K562 (cell line): ENCODE measurements around the gene IQGAP3. TPM values are rescaled to one million over a fixed set of nuclear protein-coding genes. Genes with fewer than 3 reads are reported as not detected.

Experiments
- ATAC-seq: fragments of 200-7000 bp; cut with Tn5 transposase; 3 replicates; pipeline ENCODE4 v1.9.1; 2020; ENCODE audit warnings: moderate library complexity
- BruUV-seq: library from RNA; stranded (reverse); fragments of 400-500 nt; replicated peaks from 2 replicates; lab custom pipeline; 2021; lab: Mats Ljungman, UMichigan
- CTCF ChIA-PET: fragments of 300-600 bp; formaldehyde crosslinking; extraction: SDS; loops from one replicate; lab custom pipeline; 2021; ENCODE audit warnings: low intra/inter-chr PET ratio; lab: Yijun Ruan, JAX
- POLR2A ChIA-PET: fragments of 300-600, 350-650 bp; sonication (Branson Sonifier 250); formaldehyde crosslinking; extraction: SDS; loops from one replicate; lab custom pipeline; 2021; ENCODE audit warnings: antibody characterized with exemption, inconsistent platforms; lab: Yijun Ruan, JAX
- DNase-seq, 4 experiments: peaks; one replicate each; pipeline versions ENCODE4 v3.0.0 to v3.0.0-alpha.2; 2011 to 2018; ENCODE audit warnings: low spot score in 3 of 4, mixed read lengths in 3 of 4; ENCODE audit errors: extremely low read depth in 1 of 4
- FAIRE-seq: peaks from 2 replicates; lab custom pipeline; 2011; peaks lifted over from hg19 to GRCh38; lab: Jason Lieb, UNC
- H2AFZ ChIP-seq: 2 replicates; pipeline ENCODE4 v1.6.0; 2011; ENCODE audit warnings: low read depth, low read length, control low read depth, inconsistent platforms
- H3K27ac ChIP-seq: fragments of 200-600 bp; 3 replicates; pipeline ENCODE4 v1.8.0; 2011; ENCODE audit warnings: low read depth, mild to moderate bottlenecking, control low read depth, inconsistent platforms, low read length, moderate library complexity, mixed read lengths; ENCODE audit errors: extremely low read depth
- H3K27me3 ChIP-seq, 2 experiments: fragments of 300-600 bp in 1 of 2; 2 replicates in 1 of 2; 3 replicates in 1 of 2; pipeline versions ENCODE4 v1.6.0 to v1.8.0; 2011; ENCODE audit warnings: inconsistent platforms in 2 of 2, low read length in 2 of 2, mild to moderate bottlenecking in 1 of 2, mixed read lengths in 1 of 2, moderate library complexity in 1 of 2; ENCODE audit not compliant: control insufficient read depth in 2 of 2, insufficient read depth in 2 of 2
- H3K36me3 ChIP-seq: fragments of 300-600 bp; 3 replicates; pipeline ENCODE4 v1.8.0; 2011; ENCODE audit warnings: mild to moderate bottlenecking, low read length, inconsistent platforms; ENCODE audit not compliant: control insufficient read depth, insufficient read depth
- H3K4me1 ChIP-seq, 2 experiments: fragments of 200-600 bp in 1 of 2; replicated peaks in 1 of 2; 2 replicates in 1 of 2; 3 replicates in 1 of 2; pipeline versions ENCODE4 v1.5.1 to v1.8.0; 2011; ENCODE audit warnings: inconsistent platforms in 2 of 2, low read length in 2 of 2, mild to moderate bottlenecking in 1 of 2, mixed read lengths in 1 of 2, moderate library complexity in 1 of 2; ENCODE audit not compliant: control insufficient read depth in 2 of 2, insufficient read depth in 2 of 2
- H3K4me2 ChIP-seq: 2 replicates; pipeline ENCODE4 v1.6.1; 2011; ENCODE audit warnings: low read length, control low read depth, inconsistent platforms, mixed read lengths; ENCODE audit not compliant: insufficient read depth
- H3K4me3 ChIP-seq: fragments of 200-600 bp; sonication (generic), shearing (Covaris generic); 2 replicates; pipeline ENCODE4 v1.5.1; 2016; ENCODE audit warnings: control low read depth, inconsistent platforms
- H3K79me2 ChIP-seq: fragments of 200-600 bp; 3 replicates; pipeline ENCODE4 v1.8.0; 2011; ENCODE audit warnings: low read length, inconsistent platforms; ENCODE audit not compliant: control insufficient read depth, insufficient read depth
- H3K9ac ChIP-seq, 2 experiments: 2 replicates each; pipeline versions ENCODE4 v1.6.0 to v1.6.1; 2011; ENCODE audit warnings: low read depth in 2 of 2, low read length in 2 of 2, control low read depth in 1 of 2, inconsistent platforms in 1 of 2, mild to moderate bottlenecking in 1 of 2, mixed read lengths in 1 of 2; ENCODE audit not compliant: insufficient read depth in 1 of 2
- H3K9me1 ChIP-seq: one replicate; pipeline ENCODE4 v1.6.0; 2011; ENCODE audit warnings: inconsistent platforms, mild to moderate bottlenecking, low read length, moderate library complexity; ENCODE audit not compliant: control insufficient read depth, insufficient read depth
- H3K9me3 ChIP-seq: replicated peaks from 2 replicates; pipeline ENCODE4 v1.5.1; 2011; ENCODE audit warnings: low read depth, low read length, inconsistent platforms; ENCODE audit not compliant: control insufficient read depth, insufficient read depth
- H4K20me1 ChIP-seq: replicated peaks from 2 replicates; pipeline ENCODE4 v1.6.1; 2011; ENCODE audit warnings: low read length, inconsistent platforms, mixed read lengths; ENCODE audit not compliant: control insufficient read depth, insufficient read depth
- CREM ChIP-seq: IDR thresholded peaks from 2 replicates; pipeline ENCODE4 v1.6.1; 2014; ENCODE audit warnings: antibody characterized with exemption, low read depth
- ERF ChIP-seq: fragments of 450-650 bp; formaldehyde crosslinking; IDR thresholded peaks from 2 replicates; pipeline ENCODE4 v1.4.0; 2020; ENCODE audit warnings: mild to moderate bottlenecking, mixed read lengths
- ETV5 ChIP-seq: sonication (generic); formaldehyde crosslinking; IDR thresholded peaks from 2 replicates; pipeline ENCODE4 v1.4.0; 2020; ENCODE audit warnings: low read depth, mild to moderate bottlenecking, missing genetic modification reagents
- HDAC3 ChIP-seq: fragments of 450-650 bp; IDR thresholded peaks from 2 replicates; pipeline ENCODE4 v1.6.1; 2018; ENCODE audit warnings: borderline replicate concordance, mild to moderate bottlenecking, moderate library complexity; ENCODE audit not compliant: partially characterized antibody
- HDAC6 ChIP-seq: IDR thresholded peaks from 2 replicates; pipeline ENCODE4 v1.6.1; 2012; ENCODE audit warnings: low read depth, mild to moderate bottlenecking, control low read depth, inconsistent platforms, low read length, moderate library complexity
- HIVEP1 ChIP-seq: fragments of 250-450 bp; sonication (Bioruptor Pico); IDR thresholded peaks from 2 replicates; pipeline ENCODE4 v1.4.0; 2020; ENCODE audit warnings: mild to moderate bottlenecking
- HOXB6 ChIP-seq: fragments of 250-450 bp; sonication (Bioruptor Pico); IDR thresholded peaks from 2 replicates; pipeline ENCODE4 v1.5.1; 2022; ENCODE audit warnings: mild to moderate bottlenecking, borderline replicate concordance
- ILF3 ChIP-seq: fragments of 450-650 bp; IDR thresholded peaks from 2 replicates; pipeline ENCODE4 v1.6.1; 2018; ENCODE audit warnings: antibody characterized with exemption, mild to moderate bottlenecking, moderate library complexity, borderline replicate concordance
- L3MBTL2 ChIP-seq: fragments of 450-650 bp; IDR thresholded peaks from 2 replicates; pipeline ENCODE4 v1.6.1; 2016; ENCODE audit warnings: mild to moderate bottlenecking, moderate library complexity
- MAZ ChIP-seq, 2 experiments: fragments of 450-650 bp in 1 of 2; sonication (generic) in 1 of 2; formaldehyde crosslinking; IDR thresholded peaks in 1 of 2; conservative IDR thresholded peaks in 1 of 2; 2 replicates each; pipeline versions ENCODE4 v1.4.0 to v1.5.0; 2020; ENCODE audit warnings: mild to moderate bottlenecking in 1 of 2, missing genetic modification reagents in 1 of 2
- MEF2A ChIP-seq: IDR thresholded peaks from 2 replicates; pipeline ENCODE4 v1.6.1; 2011; ENCODE audit warnings: low read depth, mild to moderate bottlenecking, low read length, moderate library complexity; ENCODE audit not compliant: control insufficient read depth
- NR3C1 ChIP-seq: sonication (generic); formaldehyde crosslinking; IDR thresholded peaks from 2 replicates; pipeline ENCODE4 v1.8.1; 2022; ENCODE audit warnings: missing genetic modification reagents
- POLR2G ChIP-seq: fragments of 200-400 bp; formaldehyde crosslinking; IDR thresholded peaks from 2 replicates; pipeline ENCODE4 v1.6.1; 2017; ENCODE audit warnings: low read depth, mild to moderate bottlenecking, antibody characterized with exemption, low read length, moderate library complexity
- RNF2 ChIP-seq: sonication (generic); IDR thresholded peaks from 2 replicates; pipeline ENCODE4 v1.6.1; 2016
- SMC3 ChIP-seq: conservative IDR thresholded peaks from 2 replicates; pipeline ENCODE4 v1.6.1; 2011; ENCODE audit warnings: low read depth, low read length, improper control_type of control experiment; ENCODE audit not compliant: insufficient read depth
- SPI1 ChIP-seq: IDR thresholded peaks from 2 replicates; pipeline ENCODE4 v1.6.1; 2011; ENCODE audit warnings: low read depth, low read length, control low read depth, borderline replicate concordance
- TRIM28 ChIP-seq: fragments of 450-650 bp; IDR thresholded peaks from 2 replicates; pipeline ENCODE4 v1.6.1; 2017
- ZNF282 ChIP-seq: sonication (generic); formaldehyde crosslinking; IDR thresholded peaks from 2 replicates; pipeline ENCODE4 v1.8.1; 2023; ENCODE audit warnings: missing genetic modification reagents
- ZNF589 ChIP-seq: fragments of 200-800 bp; sonication (Bioruptor generic); IDR thresholded peaks from 2 replicates; pipeline ENCODE4 v1.6.1; 2016; ENCODE audit warnings: low read depth, missing genetic modification characterization, missing compliant biosample characterization
- ZNF766 ChIP-seq: fragments of 200-800 bp; sonication (Bioruptor generic); conservative IDR thresholded peaks from 2 replicates; pipeline ENCODE4 v1.6.1; 2016; ENCODE audit warnings: missing genetic modification characterization, missing compliant biosample characterization
- WGBS: fragments of 100-300 bp; shearing (Covaris generic); methylation state at CpG from one replicate; pipeline ENCODE4 v1.1.6; 2016; ENCODE audit warnings: low coverage, mixed read lengths; ENCODE audit not compliant: insufficient coverage; ENCODE audit errors: missing lambda C conversion rate; 5-methylcytosine and 5-hydroxymethylcytosine counted together
- in situ Hi-C: fragments of 300-500 bp; cut with MboI; formaldehyde crosslinking; loops from 4 replicates; pipeline ENCODE4 v1.15.0; 2018; ENCODE audit warnings: inconsistent platforms, mixed read lengths
- intact Hi-C: fragments of 100-400 bp; cut with micrococcal nuclease; formaldehyde crosslinking; loops from 2 replicates; pipeline ENCODE4 v1.14.2; 2022
- polyA plus RNA-seq, 8 experiments: library from polyadenylated mRNA; depleted of rRNA in 4 of 8; stranded (reverse) in 5 of 8; unstranded in 3 of 8; fragments of >200 nt; fragmentation: Nextera tagmentation in 2 of 8; fragmentation: Illumina TruSeq in 1 of 8; extraction: Ambion mirVana in 2 of 8; extraction: Trizol in 1 of 8; gene quantifications; 2 replicates each; pipeline versions ENCODE4 v1.2.1 to v1.2.3, GENCODE V29; 2011 to 2014; ENCODE audit warnings: inconsistent platforms in 1 of 8, missing spikeins in 1 of 8
- total RNA-seq, 7 experiments: library from RNA; depleted of rRNA in 6 of 7; stranded (reverse); fragments of >200 nt in 6 of 7; fragmentation: Illumina TruSeq in 2 of 7; extraction: Trizol in 2 of 7; gene quantifications; 2 replicates each; pipeline versions ENCODE4 v1.2.1 to v1.2.3, GENCODE V29; 2011 to 2021; ENCODE audit warnings: low replicate concordance in 1 of 7
- TF ChIP-seq, protein P1 (sequence below): sonication (generic); formaldehyde crosslinking; IDR thresholded peaks from 2 replicates; pipeline ENCODE4 v1.8.0; 2022; ENCODE audit warnings: missing genetic modification reagents, mild to moderate bottlenecking, borderline replicate concordance

IQGAP3 gene
- total and polyA plus RNA-seq, 9 of the 15 experiments (the other 6 are each of a cell fraction or from before 2014, with no cell fraction given) = 1.4 to 16.6 (median 11.9) TPM

DNA sequence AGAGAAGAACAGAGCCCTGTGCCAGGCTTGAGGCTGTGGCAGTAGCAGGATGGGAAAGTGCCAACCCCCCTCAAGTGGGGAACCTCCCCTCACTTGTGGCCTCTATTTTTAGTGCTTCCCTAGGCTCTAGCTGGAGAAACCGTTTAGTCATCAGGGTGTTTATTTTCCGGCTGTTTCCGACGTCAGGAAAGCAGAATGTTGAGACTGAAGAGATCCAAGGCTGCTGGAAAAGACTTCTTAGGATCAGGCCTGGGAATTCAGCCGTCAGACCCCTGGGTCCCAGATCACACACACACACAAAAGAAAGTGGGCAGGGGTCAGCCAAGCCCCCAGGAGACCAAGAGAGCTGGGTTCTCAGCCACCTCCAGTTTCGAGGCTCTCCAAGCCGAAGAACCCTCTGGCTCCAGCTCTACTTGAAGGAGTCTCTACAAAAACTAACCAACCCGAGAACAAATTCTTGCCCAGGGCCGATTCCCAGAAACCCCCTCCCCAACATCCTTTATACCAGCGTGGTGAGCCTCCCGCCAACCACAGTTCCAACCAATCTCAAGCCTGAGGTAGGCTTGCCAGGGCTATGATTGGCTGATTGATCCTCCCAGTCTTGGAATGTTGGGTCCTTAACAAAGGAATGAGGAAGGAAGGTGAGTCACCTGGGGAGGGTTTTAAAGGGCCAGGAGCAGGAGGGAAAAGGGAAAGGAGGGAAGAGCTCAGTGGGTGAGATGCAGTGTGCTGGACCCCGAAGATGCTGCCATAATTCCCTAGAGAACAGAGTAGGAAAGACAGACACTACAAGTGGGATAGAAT lies 69.3 kb downstream of the IQGAP3 start:
- Histone ChIP-seq H3K4me1 (peaks cover 61% of the 10 kb centered on the region in 2 experiments), H3K4me2 (peak overlapping the region; percentile 78), H3K9me1 (peaks cover 3% of the 10 kb centered on the region), H3K9ac (peak overlapping the region; percentile 56 to 81; a peak in 3 of 4 replicates), H3K4me3 (no peak overlapping the region), H3K36me3 (no peaks in the 10 kb centered on the region), H3K9me3 (no peaks in the 10 kb centered on the region), H3K79me2 (peaks cover 24% of the 10 kb centered on the region), H3K27ac (peak overlapping the region; percentile 97), H2AFZ (peak overlapping the region; percentile 99), H4K20me1 (peaks cover 9% of the 10 kb centered on the region), H3K27me3 (no peaks in the 10 kb centered on the region; a peak in 1 of 5 replicates)
- peak in 2 of 4 experiments; percentile 49 to 61 for DNase-seq
- intact Hi-C loops (loop anchor here (5.0 kb wide), 1 partner anchor 166 kb away; the partner anchor contains the start of genes CCT3 and TSACC), in situ Hi-C loops (no loop called here)
- no peak for ATAC-seq
- peak; percentile 69 for FAIRE-seq
- ChIA-PET CTCF (no interaction called here), POLR2A (interaction anchor here (0.6 to 6.6 kb wide), 4 partner anchors 13 to 56 kb away, joined by 3 to 62 read pairs (median 4); no protein-coding TSS in a partner anchor)
- no TSS peak for BruUV-seq
- WGBS = 36% methylated on average over 12 of the region's 12 CpGs
- TF ChIP-seq TRIM28 (no peak), MEF2A (peak; percentile 68; the same call in 1 of the 2 replicates), L3MBTL2 (peak; percentile 58), HDAC3 (no peak), HOXB6 (CRISPR knock-in tag) (no peak), ERF (0 out of 2 replicates have a peak, but pooled peaks have one; percentile 19), SPI1 (no peak), SMC3 (no peak), POLR2G (no peak), CREM (peak; percentile 16; the same call in 1 of the 2 replicates), MAZ (CRISPR knock-in tag; conservative IDR thresholded peaks at IDR 0.05 in 1 of 2, IDR thresholded peaks at IDR 0.05 in 1 of 2) (no peak), NR3C1 (CRISPR knock-in tag) (no peak), RNF2 (no peak), ZNF589 (0 out of 2 replicates have a peak, but pooled peaks have one; percentile 46), HDAC6 (no peak), ZNF766 (CRISPR knock-in tag) (0 out of 2 replicates have a peak, but pooled peaks have one; percentile 34), ETV5 (CRISPR knock-in tag) (0 out of 2 replicates have a peak, but pooled peaks have one; percentile 26), ILF3 (no peak), ZNF282 (CRISPR knock-in tag) (no peak), HIVEP1 (no peak)
- TF ChIP-seq, protein P1, sequence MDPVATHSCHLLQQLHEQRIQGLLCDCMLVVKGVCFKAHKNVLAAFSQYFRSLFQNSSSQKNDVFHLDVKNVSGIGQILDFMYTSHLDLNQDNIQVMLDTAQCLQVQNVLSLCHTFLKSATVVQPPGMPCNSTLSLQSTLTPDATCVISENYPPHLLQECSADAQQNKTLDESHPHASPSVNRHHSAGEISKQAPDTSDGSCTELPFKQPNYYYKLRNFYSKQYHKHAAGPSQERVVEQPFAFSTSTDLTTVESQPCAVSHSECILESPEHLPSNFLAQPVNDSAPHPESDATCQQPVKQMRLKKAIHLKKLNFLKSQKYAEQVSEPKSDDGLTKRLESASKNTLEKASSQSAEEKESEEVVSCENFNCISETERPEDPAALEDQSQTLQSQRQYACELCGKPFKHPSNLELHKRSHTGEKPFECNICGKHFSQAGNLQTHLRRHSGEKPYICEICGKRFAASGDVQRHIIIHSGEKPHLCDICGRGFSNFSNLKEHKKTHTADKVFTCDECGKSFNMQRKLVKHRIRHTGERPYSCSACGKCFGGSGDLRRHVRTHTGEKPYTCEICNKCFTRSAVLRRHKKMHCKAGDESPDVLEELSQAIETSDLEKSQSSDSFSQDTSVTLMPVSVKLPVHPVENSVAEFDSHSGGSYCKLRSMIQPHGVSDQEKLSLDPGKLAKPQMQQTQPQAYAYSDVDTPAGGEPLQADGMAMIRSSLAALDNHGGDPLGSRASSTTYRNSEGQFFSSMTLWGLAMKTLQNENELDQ (CRISPR knock-in tag) = no peak
